Bronchial epithelial cell (primary cell): ENCODE measurements around the gene CACNA1D. TPM values are rescaled to one million over a fixed set of nuclear protein-coding genes. Genes with fewer than 3 reads are reported as not detected.

Experiments
- DNase-seq: peaks from one replicate; pipeline ENCODE4 v3.0.0-alpha.2; 2010; ENCODE audit warnings: low read depth
- FAIRE-seq: peaks from 2 replicates; lab custom pipeline; 2011; peaks lifted over from hg19 to GRCh38; lab: Jason Lieb, UNC
- H3K27me3 ChIP-seq: 2 replicates; pipeline ENCODE4 v1.5.1; 2011; ENCODE audit warnings: low read length; ENCODE audit not compliant: control insufficient read depth, insufficient read depth
- H3K36me3 ChIP-seq: 2 replicates; pipeline ENCODE4 v1.5.1; 2011; ENCODE audit warnings: low read length; ENCODE audit not compliant: control insufficient read depth, insufficient read depth
- H3K4me3 ChIP-seq: 2 replicates; pipeline ENCODE4 v1.5.1; 2011; ENCODE audit warnings: mild to moderate bottlenecking, low read depth, low read length, control low read depth
- total RNA-seq: library from RNA; depleted of rRNA; stranded (reverse); fragments of >200 nt; gene quantifications from 2 replicates; pipeline ENCODE4 v1.2.1, GENCODE V29; 2014
- TF ChIP-seq, protein P1 (sequence below): IDR thresholded peaks from 2 replicates; pipeline ENCODE4 v1.5.1; 2011; ENCODE audit warnings: mild to moderate bottlenecking, moderate library complexity, low read length, control low read depth, inconsistent platforms; ENCODE audit not compliant: insufficient read depth, severe bottlenecking

CACNA1D gene
- total RNA-seq, 1 donor from 2014 or later = 0.26 TPM

DNA sequence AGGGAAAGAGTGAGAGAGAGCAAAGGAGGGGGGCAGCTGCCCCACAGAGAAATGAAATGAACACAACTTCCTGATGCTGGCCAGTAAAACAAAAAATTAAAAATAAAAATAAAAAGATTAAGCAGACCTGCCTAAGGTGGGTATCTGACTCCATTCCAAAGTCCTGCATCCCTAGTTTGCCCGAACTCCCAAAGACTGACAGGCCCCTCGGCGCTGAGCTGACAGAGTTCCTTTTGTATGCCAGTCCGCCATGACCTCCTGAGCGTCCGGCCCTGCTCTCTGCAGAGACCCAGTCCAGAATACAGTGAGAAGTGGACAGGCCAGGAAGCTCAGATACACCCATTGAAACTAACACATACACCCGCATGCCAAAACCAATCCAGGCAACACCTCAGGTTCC, 296.9 kb downstream of the CACNA1D start:
- TF ChIP-seq, protein P1, sequence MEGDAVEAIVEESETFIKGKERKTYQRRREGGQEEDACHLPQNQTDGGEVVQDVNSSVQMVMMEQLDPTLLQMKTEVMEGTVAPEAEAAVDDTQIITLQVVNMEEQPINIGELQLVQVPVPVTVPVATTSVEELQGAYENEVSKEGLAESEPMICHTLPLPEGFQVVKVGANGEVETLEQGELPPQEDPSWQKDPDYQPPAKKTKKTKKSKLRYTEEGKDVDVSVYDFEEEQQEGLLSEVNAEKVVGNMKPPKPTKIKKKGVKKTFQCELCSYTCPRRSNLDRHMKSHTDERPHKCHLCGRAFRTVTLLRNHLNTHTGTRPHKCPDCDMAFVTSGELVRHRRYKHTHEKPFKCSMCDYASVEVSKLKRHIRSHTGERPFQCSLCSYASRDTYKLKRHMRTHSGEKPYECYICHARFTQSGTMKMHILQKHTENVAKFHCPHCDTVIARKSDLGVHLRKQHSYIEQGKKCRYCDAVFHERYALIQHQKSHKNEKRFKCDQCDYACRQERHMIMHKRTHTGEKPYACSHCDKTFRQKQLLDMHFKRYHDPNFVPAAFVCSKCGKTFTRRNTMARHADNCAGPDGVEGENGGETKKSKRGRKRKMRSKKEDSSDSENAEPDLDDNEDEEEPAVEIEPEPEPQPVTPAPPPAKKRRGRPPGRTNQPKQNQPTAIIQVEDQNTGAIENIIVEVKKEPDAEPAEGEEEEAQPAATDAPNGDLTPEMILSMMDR = no peak
- Histone ChIP-seq H3K4me3 (no peak overlapping the region), H3K36me3 (no peaks in the 10 kb centered on the region), H3K27me3 (no peaks in the 10 kb centered on the region)
- no peak for FAIRE-seq
- DNase-seq = no peak

GRCh38 chr3:53792866-53793265, 298.5 kb downstream of the CACNA1D start:
- DNase-seq (no peak), FAIRE-seq (peak; percentile 70)
- Histone ChIP-seq H3K36me3 (no peaks in the 10 kb centered on the region), H3K4me3 (no peak overlapping the region), H3K27me3 (no peaks in the 10 kb centered on the region)
- TF ChIP-seq, protein P1 = no peak

DNA sequence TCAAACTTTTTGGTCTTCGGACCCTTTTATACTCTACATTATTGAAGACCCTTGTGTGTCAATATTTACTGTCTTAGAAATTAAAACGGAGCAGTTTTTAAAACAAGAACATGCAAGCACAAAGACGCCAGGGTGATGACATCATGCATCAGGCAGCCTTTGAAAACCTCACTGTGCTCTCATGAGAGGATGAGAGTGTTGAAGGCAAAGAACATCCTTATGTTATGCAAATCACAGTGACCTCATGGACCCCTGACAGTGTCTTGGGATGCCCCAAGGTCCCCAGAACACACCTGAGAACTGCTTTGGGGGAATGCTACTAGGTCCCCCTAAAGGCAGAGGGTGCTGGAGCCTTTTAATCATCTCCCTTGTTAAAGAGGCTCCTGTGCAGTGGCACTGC, 300.2 kb downstream of the CACNA1D start:
- peaks cover 2% of the 10 kb centered on the region for H3K27me3 ChIP-seq
- DNase-seq = peak; percentile 86
- TF ChIP-seq, protein P1 = no peak
- no peaks in the 10 kb centered on the region for H3K36me3 ChIP-seq
- no peak overlapping the region for H3K4me3 ChIP-seq
- FAIRE-seq = no peak

DNA sequence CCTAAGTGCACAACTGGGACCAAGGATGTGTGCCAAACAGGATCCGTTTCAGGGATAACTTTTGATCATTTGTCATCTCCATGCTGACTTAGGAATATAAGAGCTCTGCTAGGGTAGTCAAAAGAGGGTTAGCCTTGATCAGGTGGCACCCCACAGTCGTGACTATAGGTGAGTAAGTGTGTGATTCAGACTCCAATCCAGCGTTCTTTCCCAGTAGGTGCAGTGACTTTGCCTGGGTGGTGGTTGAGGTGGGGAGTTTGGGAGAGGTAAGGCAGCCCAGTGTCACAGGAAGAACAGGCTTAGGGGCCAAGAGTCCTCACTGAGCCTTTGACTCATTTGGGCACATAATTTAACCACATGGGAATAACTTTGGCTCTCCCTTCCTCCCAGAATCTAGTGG, 300.8 kb downstream of the CACNA1D start:
- no peak overlapping the region for H3K4me3 ChIP-seq
- TF ChIP-seq, protein P1 = no peak
- peak; percentile 93 for DNase-seq
- FAIRE-seq = peak; percentile 99
- H3K36me3 ChIP-seq = no peaks in the 10 kb centered on the region
- peaks cover 2% of the 10 kb centered on the region for H3K27me3 ChIP-seq

DNA sequence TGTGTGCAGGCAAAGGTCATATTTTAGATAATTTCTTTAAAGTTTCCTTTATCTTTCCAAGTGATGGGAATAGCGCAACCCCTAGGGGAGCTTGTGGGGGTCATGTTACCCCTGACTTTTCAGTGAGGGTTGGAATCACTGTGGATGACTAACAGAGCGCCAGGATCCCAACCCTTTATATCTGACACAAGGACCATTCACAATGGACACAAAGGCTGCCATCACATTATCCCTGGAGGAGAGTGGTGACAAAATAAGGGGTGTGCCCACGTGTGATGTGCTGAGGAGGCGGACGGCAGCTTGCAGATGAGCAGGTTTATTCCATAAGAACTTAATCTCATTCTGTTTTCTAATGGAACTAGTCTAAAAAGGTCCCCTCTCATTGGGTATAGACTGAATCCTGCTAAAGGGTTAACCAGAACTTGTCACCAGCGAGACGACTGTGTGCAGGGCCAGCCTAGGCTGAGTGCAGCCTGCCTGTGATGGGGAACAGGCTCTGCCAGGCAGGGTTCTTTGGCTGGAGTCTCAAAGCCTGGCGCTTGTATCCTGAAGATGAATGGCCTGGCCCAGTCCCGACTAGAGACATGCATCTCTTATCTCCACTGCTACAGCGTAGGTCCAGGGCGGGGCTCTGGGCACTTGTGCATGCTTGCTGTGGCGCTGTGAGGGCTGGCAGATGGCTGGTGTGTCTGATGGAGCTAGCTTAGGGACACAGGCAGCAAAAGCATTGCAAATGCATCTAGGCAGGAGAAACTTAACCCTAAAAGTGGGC, 301.6 kb downstream of the CACNA1D start:
- no peak for FAIRE-seq
- no peaks in the 10 kb centered on the region for H3K36me3 ChIP-seq

More for the DNA sequence above, 301.6 kb downstream of the CACNA1D start:
- peak; percentile 14 for DNase-seq
- no peak overlapping the region for H3K4me3 ChIP-seq
- TF ChIP-seq, protein P1 = no peak
- H3K27me3 ChIP-seq = peaks cover 2% of the 10 kb centered on the region
